ENCODE results near the gene NOLC1.

DNA sequence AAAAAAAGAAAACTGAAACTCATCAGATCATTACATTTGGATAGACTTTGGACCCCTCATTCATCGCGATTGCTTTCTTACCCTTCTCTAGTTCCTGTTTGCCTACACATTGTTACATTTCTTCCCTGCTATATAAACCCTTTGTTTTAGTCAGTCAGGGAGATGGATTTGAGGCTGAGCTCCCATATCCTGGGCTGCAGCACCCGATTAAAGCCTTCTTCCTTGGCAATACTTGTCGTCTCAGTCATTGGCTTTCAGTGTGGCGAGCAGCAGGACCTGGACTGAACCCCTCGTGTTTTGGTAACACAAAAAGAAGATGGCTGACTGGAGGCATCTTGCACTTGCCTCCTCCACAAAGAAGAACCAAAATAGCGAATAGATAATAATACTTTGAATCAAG lies 39.8 kb downstream of the NOLC1 start:
- TF ChIP-seq, protein P1, sequence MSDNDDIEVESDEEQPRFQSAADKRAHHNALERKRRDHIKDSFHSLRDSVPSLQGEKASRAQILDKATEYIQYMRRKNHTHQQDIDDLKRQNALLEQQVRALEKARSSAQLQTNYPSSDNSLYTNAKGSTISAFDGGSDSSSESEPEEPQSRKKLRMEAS (CRISPR knock-in tag; IDR thresholded peaks at IDR 0.05) = no peak
- TF ChIP-seq, protein P2, sequence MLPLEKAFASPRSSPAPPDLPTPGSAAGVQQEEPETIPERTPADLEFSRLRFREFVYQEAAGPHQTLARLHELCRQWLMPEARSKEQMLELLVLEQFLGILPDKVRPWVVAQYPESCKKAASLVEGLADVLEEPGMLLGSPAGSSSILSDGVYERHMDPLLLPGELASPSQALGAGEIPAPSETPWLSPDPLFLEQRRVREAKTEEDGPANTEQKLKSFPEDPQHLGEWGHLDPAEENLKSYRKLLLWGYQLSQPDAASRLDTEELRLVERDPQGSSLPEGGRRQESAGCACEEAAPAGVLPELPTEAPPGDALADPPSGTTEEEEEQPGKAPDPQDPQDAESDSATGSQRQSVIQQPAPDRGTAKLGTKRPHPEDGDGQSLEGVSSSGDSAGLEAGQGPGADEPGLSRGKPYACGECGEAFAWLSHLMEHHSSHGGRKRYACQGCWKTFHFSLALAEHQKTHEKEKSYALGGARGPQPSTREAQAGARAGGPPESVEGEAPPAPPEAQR (CRISPR knock-in tag; IDR thresholded peaks at IDR 0.05) = no peak
- TF ChIP-seq JUN (CRISPR knock-in tag; IDR thresholded peaks at IDR 0.05) (no peak), IRF2 (CRISPR knock-in tag; IDR thresholded peaks at IDR 0.05; ENCODE audit: borderline replicate concordance, low read depth) (no peak), TCF7 (CRISPR knock-in tag; IDR thresholded peaks at IDR 0.05; ENCODE audit: low read depth) (no peak)
- TF ChIP-seq, protein P3, sequence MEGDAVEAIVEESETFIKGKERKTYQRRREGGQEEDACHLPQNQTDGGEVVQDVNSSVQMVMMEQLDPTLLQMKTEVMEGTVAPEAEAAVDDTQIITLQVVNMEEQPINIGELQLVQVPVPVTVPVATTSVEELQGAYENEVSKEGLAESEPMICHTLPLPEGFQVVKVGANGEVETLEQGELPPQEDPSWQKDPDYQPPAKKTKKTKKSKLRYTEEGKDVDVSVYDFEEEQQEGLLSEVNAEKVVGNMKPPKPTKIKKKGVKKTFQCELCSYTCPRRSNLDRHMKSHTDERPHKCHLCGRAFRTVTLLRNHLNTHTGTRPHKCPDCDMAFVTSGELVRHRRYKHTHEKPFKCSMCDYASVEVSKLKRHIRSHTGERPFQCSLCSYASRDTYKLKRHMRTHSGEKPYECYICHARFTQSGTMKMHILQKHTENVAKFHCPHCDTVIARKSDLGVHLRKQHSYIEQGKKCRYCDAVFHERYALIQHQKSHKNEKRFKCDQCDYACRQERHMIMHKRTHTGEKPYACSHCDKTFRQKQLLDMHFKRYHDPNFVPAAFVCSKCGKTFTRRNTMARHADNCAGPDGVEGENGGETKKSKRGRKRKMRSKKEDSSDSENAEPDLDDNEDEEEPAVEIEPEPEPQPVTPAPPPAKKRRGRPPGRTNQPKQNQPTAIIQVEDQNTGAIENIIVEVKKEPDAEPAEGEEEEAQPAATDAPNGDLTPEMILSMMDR (IDR thresholded peaks at IDR 0.05) = no peak
- TF ChIP-seq, protein P4, sequence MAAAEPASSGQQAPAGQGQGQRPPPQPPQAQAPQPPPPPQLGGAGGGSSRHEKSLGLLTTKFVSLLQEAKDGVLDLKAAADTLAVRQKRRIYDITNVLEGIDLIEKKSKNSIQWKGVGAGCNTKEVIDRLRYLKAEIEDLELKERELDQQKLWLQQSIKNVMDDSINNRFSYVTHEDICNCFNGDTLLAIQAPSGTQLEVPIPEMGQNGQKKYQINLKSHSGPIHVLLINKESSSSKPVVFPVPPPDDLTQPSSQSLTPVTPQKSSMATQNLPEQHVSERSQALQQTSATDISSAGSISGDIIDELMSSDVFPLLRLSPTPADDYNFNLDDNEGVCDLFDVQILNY (CRISPR knock-in tag; IDR thresholded peaks at IDR 0.05) = no peak
